LNCaP clone FGC (cell line): Measurements from ENCODE around the gene MRM3.

Source experiments
- DNase-seq: peaks from one replicate; pipeline ENCODE4 v3.0.0-alpha.2; 2011; ENCODE audit warnings: low read depth
- H3K4me3 ChIP-seq: 2 replicates; pipeline ENCODE4 v1.5.1; 2011; ENCODE audit warnings: mild to moderate bottlenecking, low read depth, low read length, control low read depth
- TF ChIP-seq, protein P1 (sequence below): IDR thresholded peaks from 2 replicates; pipeline ENCODE4 v1.5.1; 2012; ENCODE audit warnings: mild to moderate bottlenecking; ENCODE audit not compliant: control insufficient read depth, insufficient read depth; ENCODE audit errors: extremely low read depth

Gene MRM3

DNA sequence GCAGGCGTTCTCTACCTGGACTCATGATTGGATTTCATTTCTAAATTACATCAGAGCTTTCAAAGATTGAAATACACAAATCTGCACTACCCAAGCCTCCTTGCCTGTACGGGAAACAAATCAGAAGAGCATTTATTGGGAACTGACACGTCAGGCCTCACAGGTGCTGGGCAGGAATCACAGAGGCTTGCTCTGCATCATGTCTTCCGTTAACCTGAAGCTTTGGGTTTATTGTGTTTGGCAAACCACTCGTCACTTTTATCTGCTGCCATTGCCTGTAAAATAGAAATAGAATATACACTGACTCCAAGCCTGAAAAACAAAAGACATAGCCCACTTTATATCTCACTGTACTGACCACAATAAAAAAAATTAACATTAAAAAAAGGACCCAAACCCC is 22.2 kb upstream of the MRM3 start:
- no peak overlapping the region for H3K4me3 ChIP-seq
- no peak for DNase-seq
- TF ChIP-seq, protein P1, sequence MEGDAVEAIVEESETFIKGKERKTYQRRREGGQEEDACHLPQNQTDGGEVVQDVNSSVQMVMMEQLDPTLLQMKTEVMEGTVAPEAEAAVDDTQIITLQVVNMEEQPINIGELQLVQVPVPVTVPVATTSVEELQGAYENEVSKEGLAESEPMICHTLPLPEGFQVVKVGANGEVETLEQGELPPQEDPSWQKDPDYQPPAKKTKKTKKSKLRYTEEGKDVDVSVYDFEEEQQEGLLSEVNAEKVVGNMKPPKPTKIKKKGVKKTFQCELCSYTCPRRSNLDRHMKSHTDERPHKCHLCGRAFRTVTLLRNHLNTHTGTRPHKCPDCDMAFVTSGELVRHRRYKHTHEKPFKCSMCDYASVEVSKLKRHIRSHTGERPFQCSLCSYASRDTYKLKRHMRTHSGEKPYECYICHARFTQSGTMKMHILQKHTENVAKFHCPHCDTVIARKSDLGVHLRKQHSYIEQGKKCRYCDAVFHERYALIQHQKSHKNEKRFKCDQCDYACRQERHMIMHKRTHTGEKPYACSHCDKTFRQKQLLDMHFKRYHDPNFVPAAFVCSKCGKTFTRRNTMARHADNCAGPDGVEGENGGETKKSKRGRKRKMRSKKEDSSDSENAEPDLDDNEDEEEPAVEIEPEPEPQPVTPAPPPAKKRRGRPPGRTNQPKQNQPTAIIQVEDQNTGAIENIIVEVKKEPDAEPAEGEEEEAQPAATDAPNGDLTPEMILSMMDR, result no peak

DNA sequence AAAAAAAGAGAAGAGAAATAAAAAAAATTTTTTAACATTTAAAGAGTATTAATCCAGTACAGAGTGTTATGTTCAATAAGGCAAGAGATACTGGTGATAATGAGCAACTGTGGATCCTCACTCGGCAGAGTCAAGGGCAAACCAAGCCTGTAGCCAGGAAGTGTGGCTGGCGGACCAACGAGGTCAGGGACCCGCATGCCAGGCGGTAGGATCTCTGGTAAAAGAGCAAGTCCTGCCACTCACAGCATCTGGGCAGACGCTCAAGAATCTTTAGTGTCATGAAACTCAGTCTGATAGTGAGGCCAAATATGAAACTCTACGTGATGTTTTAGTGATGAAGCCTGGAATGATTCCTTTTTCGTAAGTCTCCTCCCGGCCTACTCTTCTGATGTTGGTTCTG is 21.8 kb upstream of the MRM3 start:
- DNase-seq, result no peak
- TF ChIP-seq, protein P1, result no peak
- no peak overlapping the region for H3K4me3 ChIP-seq

DNA sequence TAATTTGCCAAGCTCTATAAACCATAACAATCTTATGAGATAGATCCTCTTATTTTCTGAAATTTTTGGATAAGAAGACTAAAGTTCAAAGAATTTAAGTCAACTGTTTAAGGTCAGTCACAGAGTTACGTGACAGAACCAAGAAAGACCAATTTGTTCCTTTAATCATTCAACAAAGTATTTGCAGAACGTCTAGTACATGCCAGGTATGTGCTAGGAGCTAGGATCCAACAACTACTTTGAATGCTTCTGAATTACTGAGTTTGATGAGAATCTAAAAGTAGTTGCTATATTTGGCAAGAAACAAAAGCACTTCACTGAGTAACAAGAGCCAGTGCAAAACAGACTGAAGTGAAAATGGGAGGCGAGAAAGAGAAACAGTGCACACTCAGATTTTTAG is 15.1 kb upstream of the MRM3 start:
- TF ChIP-seq, protein P1, result no peak
- no peak overlapping the region for H3K4me3 ChIP-seq
- no peak for DNase-seq

DNA sequence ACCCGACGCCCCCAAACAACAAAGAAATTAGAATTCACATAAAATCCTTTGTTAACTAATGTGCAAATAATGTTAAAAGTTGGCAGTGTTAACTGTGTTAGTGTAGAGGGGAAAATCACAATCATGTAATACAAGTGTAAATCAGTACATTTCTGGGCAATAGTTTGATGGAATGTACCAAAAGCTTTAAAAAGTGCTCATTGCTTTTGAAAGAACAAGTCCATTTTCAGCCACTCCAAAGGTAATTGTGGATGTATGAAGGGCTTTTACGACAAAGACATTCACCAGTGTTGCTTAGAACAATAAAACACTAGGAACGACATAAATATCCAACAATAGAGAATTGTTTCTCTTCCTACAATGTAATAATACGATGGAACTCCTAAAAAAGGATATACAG is 9.1 kb upstream of the MRM3 start:
- no peak for DNase-seq
- H3K4me3 ChIP-seq, result no peak overlapping the region
- TF ChIP-seq, protein P1, result no peak

DNA sequence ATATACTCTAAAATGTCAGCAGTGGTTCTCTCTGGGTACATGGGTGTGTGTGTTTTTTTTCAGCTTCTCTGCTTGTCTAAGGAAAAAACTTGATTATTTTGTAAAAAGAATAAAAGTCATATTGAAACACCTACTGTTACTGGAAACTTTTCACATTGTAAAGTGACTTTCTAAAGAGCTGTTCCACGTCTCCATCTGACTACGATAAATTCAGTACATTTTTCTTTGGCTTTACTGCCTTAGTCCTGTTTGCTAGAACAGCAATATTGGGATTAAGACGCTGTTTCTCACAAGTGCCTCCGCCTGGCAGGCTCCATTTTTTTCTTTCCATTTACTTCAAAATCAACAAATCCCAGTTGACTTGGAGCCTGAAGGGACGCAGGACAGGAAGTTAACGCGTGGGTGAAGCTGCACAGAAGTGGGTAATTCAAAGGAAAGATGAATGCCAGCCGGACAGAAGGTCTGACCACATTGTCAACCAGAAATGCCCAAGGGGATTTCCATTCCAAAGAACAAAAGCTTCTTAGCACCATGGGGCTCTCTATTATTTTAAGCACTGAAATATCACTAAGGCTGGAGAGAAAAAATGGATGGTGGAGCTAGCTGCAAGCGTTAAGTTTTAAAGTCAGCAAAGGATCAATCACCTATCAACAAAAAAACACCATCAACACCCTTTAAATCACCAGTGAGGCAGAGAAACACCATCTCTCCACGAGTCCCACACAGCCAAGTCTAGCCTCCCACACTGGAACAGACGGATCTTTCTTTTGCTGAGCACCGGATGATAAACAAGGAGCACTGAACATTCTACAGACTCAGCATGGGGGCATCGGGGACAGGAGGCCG is 8.5 kb upstream of the MRM3 start:
- no peak overlapping the region for H3K4me3 ChIP-seq
- TF ChIP-seq, protein P1, result no peak
- no peak for DNase-seq

DNA sequence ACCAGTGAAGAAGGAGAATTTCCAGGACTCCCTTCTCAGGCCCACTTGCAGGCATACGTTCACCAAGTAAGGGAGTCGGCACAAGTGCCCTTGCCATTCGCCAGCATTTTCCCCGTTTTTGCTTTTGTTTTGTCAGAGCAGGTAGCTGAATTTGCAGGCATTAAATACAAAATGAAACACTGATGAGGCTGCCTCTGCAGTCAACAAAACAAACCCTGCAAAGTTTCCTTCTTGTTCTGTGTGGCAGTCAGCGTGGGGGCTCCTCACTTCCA is 7.9 kb upstream of the MRM3 start:
- DNase-seq, result no peak
- TF ChIP-seq, protein P1, result no peak
- H3K4me3 ChIP-seq, result no peak overlapping the region

DNA sequence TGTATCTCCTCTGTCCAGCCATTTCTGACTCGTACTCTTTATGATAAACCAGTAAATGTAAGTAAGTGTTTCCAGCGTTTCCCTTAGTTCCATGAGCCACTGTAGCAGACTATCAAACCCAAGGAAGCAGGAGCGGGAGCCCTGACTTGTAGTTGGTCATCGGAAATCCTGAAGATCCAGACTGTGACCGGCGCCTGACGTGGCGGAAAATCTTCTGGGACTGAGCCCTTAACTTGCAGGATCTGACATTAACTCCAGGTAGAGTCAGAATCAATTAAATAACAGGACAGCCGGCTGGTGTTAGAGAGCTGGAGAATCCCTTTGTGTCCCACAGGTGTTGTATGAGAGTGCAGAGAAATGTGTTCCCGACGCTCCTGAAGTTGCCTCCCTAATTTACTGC is 4.1 kb upstream of the MRM3 start:
- TF ChIP-seq, protein P1, result no peak
- H3K4me3 ChIP-seq, result no peak overlapping the region
- DNase-seq, result no peak
